SK-N-MC (cell line): Measurements from ENCODE around the gene PCMT1.
"Not testable (repeated sequence)": the region's sequence is repeated elsewhere in the genome, so short reads cannot be mapped to it uniquely, and the experiment has no call there.

Experiments used
- DNase-seq: peaks from one replicate; pipeline ENCODE4 v3.0.0-alpha.2; 2011; ENCODE audit warnings: low read depth, low spot score
- H3K27ac ChIP-seq: fragments of 200-600 bp; sonication (generic); 2 replicates; pipeline ENCODE4 v1.5.1; 2016; ENCODE audit warnings: mixed run types
- H3K36me3 ChIP-seq: fragments of 200-600 bp; sonication (generic); 2 replicates; pipeline ENCODE4 v1.6.1; 2017; ENCODE audit warnings: antibody characterized with exemption, low read length, mixed read lengths; ENCODE audit not compliant: insufficient read depth
- H3K4me3 ChIP-seq: fragments of 200-600 bp; sonication (generic); 2 replicates; pipeline ENCODE4 v1.5.1; 2016
- H3K9ac ChIP-seq: fragments of 200-600 bp; sonication (generic); 2 replicates; pipeline ENCODE4 v1.8.0; 2017; ENCODE audit warnings: mixed run types, mixed read lengths; ENCODE audit not compliant: insufficient read length
- H3K9me3 ChIP-seq: fragments of 200-600 bp; sonication (generic); 2 replicates; pipeline ENCODE4 v1.6.1; 2017; ENCODE audit warnings: low read depth, mild to moderate bottlenecking, antibody characterized with exemption, low read length, moderate library complexity, mixed read lengths
- EZH2 ChIP-seq: fragments of 200-600 bp; sonication (generic); IDR thresholded peaks from one replicate; pipeline ENCODE4 v1.6.1; 2017; ENCODE audit warnings: antibody characterized with exemption
- FOXP2 ChIP-seq: optimal IDR thresholded peaks from 2 replicates; pipeline ENCODE3; 2011; ENCODE audit warnings: mild to moderate bottlenecking, moderate library complexity; ENCODE audit not compliant: insufficient read depth; ENCODE audit errors: extremely low read length, control extremely low read depth
- POLR2AphosphoS5 ChIP-seq: IDR thresholded peaks from 2 replicates; pipeline ENCODE4 v1.6.1; 2012; ENCODE audit warnings: mild to moderate bottlenecking, low read depth, low read length, borderline replicate concordance

PCMT1 gene

DNA sequence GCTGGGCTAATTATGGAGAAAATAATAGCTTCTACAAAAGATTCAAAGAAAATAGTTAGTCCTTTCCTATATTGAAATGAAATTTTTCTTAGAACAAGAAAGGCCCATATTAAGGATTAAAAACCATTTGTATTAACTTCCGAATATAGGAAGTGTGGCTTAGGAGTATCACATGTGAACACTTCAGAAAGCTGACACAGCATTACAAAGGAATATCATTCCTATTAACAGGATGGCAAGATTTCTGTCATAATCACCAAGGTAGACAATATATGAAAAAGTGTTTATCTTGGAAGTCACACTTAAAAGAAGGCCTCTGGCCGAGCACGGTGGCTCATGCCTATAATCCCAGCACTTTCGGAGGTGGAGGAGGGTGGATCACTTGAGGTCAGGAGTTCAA, 26.3 kb upstream of the PCMT1 start:
- Histone ChIP-seq H3K4me3 (no peak overlapping the region), H3K9ac (no peak overlapping the region), H3K36me3 (peaks cover 22% of the 10 kb centered on the region), H3K9me3 (no peaks in the 10 kb centered on the region), H3K27ac (no peak overlapping the region)
- TF ChIP-seq FOXP2, result no peak
- TF ChIP-seq EZH2, result no peak
- no peak for DNase-seq

DNA sequence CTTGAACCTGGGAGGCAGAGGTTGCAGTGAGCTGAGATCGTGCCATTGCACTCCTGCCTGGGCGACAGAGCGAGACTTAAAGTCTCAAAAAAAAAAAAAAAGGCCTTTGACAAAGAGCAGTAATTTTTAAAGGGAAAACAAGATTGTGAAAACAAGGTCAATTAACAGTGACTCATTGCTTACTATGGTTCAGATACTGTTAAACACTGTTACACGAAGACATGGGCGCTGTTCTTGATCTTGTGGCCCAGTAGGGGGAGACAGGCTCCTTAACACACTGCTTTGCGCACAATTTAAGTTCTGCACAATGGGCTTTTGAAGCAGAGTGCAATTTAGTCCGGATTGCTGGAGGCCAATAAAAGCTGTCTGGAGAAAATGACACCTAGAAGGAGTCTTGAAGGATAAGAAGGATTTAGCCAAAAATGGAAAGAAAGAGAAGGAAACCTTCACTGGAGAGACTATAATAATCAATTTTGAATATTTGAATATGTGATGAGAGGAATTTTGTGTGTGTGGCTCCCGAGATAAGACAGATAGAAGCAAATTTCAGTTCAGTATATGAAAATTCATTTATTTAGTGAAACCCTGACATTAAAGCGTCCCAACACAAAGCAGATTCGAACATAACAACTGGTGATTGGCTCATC, 25.6 kb upstream of the PCMT1 start:
- peaks cover 29% of the 10 kb centered on the region for H3K36me3 ChIP-seq
- no peak for TF ChIP-seq POLR2AphosphoS5
- TF ChIP-seq FOXP2, result no peak
- no peak for TF ChIP-seq EZH2
- DNase-seq, result no peak
- H3K4me3 ChIP-seq, result no peak overlapping the region
- H3K9ac ChIP-seq, result no peak overlapping the region
- no peak overlapping the region for H3K27ac ChIP-seq
- no peaks in the 10 kb centered on the region for H3K9me3 ChIP-seq

DNA sequence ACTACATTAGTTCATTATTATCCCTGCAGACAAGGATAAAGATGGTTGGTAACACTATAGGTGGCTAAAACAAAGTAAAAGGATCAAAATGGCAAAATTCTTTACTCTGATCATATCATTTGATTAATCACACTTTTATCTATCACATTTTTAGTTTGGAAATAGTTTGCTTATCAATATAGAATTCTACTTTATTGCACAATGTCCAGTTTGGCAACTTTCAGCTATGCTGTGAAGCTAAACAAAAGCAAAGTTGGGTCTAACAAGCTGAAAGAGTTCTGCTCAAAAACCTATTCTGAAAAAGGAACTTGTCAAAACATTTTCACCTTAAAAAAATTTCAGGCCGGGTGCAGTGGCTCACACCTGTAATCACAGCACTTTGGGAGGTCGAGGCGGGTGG, 23.8 kb upstream of the PCMT1 start:
- TF ChIP-seq FOXP2 (no peak), EZH2 (no peak), POLR2AphosphoS5 (no peak)
- Histone ChIP-seq H3K9me3 (no peaks in the 10 kb centered on the region), H3K9ac (no peak overlapping the region), H3K4me3 (no peak overlapping the region), H3K27ac (no peak overlapping the region), H3K36me3 (peaks cover 47% of the 10 kb centered on the region)
- no peak for DNase-seq

DNA sequence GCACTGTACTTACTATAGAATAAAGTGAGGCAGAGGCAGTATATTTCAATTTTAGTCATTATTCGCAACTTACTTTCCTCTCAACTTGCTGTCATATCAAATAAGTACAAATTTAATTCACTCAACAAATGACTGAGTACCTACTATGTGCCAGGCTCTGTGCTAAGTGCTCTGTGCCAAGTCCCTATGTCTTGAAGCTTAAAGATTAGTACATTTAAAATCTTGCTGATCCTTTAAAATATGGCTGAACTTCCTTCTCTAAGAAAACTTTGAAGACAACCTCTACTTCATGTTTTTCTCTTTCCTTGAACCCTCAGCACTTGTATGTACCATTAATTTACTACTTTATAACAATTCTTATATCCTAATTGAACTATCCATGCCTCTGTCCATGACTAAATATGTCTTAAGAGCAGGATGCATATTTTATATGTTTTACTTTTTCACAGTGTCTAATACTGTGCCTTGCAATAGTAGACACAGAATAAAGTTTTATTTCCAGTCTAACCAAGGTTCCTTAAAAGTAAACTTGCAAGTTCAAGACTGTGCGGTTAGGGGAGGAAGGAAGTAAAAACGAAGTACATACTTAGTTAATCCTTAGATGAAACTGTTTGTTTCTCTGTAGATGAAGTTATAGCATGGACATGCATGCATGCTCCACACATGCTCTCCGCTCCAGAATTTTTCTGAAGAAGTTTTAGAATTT, 21.6 kb upstream of the PCMT1 start:
- DNase-seq, result no peak
- H3K9ac ChIP-seq, result no peak overlapping the region
- H3K36me3 ChIP-seq, result peaks cover 56% of the 10 kb centered on the region
- no peak overlapping the region for H3K27ac ChIP-seq
- TF ChIP-seq POLR2AphosphoS5, result no peak
- TF ChIP-seq EZH2, result no peak
- no peak for TF ChIP-seq FOXP2
- no peaks in the 10 kb centered on the region for H3K9me3 ChIP-seq
- no peak overlapping the region for H3K4me3 ChIP-seq

GRCh38 chr6:149728499-149729234, 20.9 kb upstream of the PCMT1 start:
- Histone ChIP-seq H3K9ac (no peak overlapping the region), H3K36me3 (peaks cover 63% of the 10 kb centered on the region), H3K4me3 (no peak overlapping the region), H3K9me3 (no peaks in the 10 kb centered on the region), H3K27ac (no peak overlapping the region)
- no peak for TF ChIP-seq EZH2
- TF ChIP-seq FOXP2, result no peak
- no peak for TF ChIP-seq POLR2AphosphoS5
- DNase-seq, result no peak

GRCh38 chr6:149729824-149730223, 19.7 kb upstream of the PCMT1 start:
- no peak overlapping the region for H3K9ac ChIP-seq
- peaks cover 64% of the 10 kb centered on the region for H3K36me3 ChIP-seq
- no peaks in the 10 kb centered on the region for H3K9me3 ChIP-seq
- DNase-seq, result no peak
- H3K27ac ChIP-seq, result no peak overlapping the region
- no peak overlapping the region for H3K4me3 ChIP-seq
- no peak for TF ChIP-seq EZH2
- TF ChIP-seq POLR2AphosphoS5, result no peak
- TF ChIP-seq FOXP2, result no peak

GRCh38 chr6:149733089-149733720, 16.3 kb upstream of the PCMT1 start:
- H3K9ac ChIP-seq, result no peak overlapping the region
- no peak overlapping the region for H3K27ac ChIP-seq
- no peak overlapping the region for H3K4me3 ChIP-seq
- no peak for DNase-seq
- peaks cover 69% of the 10 kb centered on the region for H3K36me3 ChIP-seq
- no peaks in the 10 kb centered on the region for H3K9me3 ChIP-seq
- TF ChIP-seq EZH2 (no peak), POLR2AphosphoS5 (no peak), FOXP2 (no peak)

DNA sequence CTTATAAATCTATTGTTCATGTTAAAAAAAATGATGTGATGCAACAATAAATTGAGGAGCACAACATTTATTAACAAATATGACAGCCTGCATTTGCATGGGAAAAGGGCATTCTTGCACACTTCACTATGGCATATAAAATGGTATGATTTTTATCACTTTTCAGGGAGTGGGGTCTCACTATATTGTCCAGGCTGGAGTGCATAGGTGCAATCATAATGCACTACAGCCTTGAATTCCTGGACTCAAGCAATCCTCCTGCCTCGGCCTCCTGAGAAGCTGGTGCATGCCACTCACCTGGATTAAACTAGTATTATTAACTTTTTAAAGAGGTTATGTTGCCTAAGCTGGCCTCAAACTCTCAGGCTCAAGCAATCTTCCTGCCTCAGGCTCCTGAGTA, 14.6 kb upstream of the PCMT1 start:
- TF ChIP-seq EZH2 (no peak), POLR2AphosphoS5 (no peak), FOXP2 (no peak)
- Histone ChIP-seq H3K9ac (no peak overlapping the region), H3K9me3 (no peaks in the 10 kb centered on the region), H3K4me3 (no peak overlapping the region), H3K27ac (no peak overlapping the region), H3K36me3 (peaks cover 65% of the 10 kb centered on the region)
- no peak for DNase-seq

DNA sequence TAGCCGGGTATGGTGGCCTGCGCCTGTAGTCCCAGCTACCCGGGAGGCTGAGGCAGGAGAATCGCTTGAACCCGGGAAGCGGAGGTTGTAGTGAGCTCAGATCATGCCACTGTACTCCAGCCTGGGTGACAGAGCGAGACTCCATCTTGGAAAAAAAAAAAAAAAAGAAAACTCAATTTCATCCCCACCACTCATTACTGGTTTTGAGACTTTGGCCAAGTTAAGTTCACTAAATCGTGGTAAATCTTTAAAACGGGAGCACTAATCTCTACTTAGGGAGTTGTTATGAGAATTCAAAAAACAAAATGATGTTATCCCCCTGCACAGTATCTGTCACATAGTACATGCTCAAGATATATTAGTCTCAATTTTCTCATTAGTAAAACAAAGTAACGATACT, 4.3 kb upstream of the PCMT1 start:
- H3K27ac ChIP-seq, DNase-seq, H3K9me3 ChIP-seq: not testable (repeated sequence)
- Histone ChIP-seq H3K9ac (peak overlapping the region; percentile 92), H3K36me3 (peaks cover 34% of the 10 kb centered on the region), H3K4me3 (peak overlapping the region; percentile 91)
